Brain microvascular endothelial cell (primary cell): Measurements from ENCODE around the gene AMMECR1L.

Source experiments
- DNase-seq: peaks from one replicate; pipeline ENCODE4 v3.0.0-alpha.2; 2020
- H3K27ac ChIP-seq: fragments of 250-450 bp; sonication (Bioruptor Pico); 2 replicates; pipeline ENCODE4 v1.5.1; 2020; ENCODE audit warnings: mild to moderate bottlenecking, moderate library complexity
- H3K27me3 ChIP-seq: fragments of 250-450 bp; sonication (Bioruptor Pico); replicated peaks from 2 replicates; pipeline ENCODE4 v1.5.1; 2020; ENCODE audit warnings: mild to moderate bottlenecking
- H3K36me3 ChIP-seq: fragments of 250-450 bp; sonication (Bioruptor Pico); replicated peaks from 2 replicates; pipeline ENCODE4 v1.5.1; 2020; ENCODE audit warnings: mild to moderate bottlenecking
- H3K4me3 ChIP-seq: 2 replicates; pipeline ENCODE4 v1.5.1; 2011; ENCODE audit warnings: low read depth, mild to moderate bottlenecking, control low read depth, low read length, moderate library complexity
- in situ Hi-C: cut with HindIII; loops from 2 replicates; pipeline ENCODE4 v1.10.0; 2017; ENCODE audit warnings: low sequenced_read_pairs, low pct_ligation_motif_present
- TF ChIP-seq, protein P1 (sequence below): IDR thresholded peaks from 2 replicates; pipeline ENCODE4 v1.5.1; 2011; ENCODE audit warnings: low read depth, mild to moderate bottlenecking, moderate library complexity, low read length, control low read depth, inconsistent platforms; ENCODE audit errors: missing control alignments

Gene AMMECR1L

DNA sequence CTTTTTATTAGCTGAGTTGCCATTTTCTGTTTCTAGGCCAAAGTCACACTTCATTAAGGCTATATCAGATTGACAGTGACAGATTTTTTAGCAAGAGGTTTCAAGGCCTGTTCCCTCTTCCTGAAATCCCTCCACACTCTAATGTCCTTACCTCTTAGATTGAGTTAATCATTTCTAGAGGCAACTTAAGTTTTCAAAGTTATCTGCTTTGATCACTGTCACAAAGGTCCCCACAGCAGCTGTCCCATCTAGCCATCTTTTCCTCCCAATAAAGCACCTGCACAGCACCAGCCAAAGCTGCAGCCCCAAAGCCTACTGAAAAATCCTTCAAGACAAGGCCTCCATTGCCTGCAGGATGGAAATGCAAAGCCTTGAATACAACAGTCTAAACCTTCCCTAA, 13.4 kb downstream of the AMMECR1L start:
- DNase-seq, result no peak
- Histone ChIP-seq H3K27ac (no peak overlapping the region), H3K4me3 (no peak overlapping the region), H3K27me3 (no peaks in the 10 kb centered on the region), H3K36me3 (peaks cover 55% of the 10 kb centered on the region)
- TF ChIP-seq, protein P1, sequence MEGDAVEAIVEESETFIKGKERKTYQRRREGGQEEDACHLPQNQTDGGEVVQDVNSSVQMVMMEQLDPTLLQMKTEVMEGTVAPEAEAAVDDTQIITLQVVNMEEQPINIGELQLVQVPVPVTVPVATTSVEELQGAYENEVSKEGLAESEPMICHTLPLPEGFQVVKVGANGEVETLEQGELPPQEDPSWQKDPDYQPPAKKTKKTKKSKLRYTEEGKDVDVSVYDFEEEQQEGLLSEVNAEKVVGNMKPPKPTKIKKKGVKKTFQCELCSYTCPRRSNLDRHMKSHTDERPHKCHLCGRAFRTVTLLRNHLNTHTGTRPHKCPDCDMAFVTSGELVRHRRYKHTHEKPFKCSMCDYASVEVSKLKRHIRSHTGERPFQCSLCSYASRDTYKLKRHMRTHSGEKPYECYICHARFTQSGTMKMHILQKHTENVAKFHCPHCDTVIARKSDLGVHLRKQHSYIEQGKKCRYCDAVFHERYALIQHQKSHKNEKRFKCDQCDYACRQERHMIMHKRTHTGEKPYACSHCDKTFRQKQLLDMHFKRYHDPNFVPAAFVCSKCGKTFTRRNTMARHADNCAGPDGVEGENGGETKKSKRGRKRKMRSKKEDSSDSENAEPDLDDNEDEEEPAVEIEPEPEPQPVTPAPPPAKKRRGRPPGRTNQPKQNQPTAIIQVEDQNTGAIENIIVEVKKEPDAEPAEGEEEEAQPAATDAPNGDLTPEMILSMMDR, result no peak
- in situ Hi-C loops, result no loop called here

DNA sequence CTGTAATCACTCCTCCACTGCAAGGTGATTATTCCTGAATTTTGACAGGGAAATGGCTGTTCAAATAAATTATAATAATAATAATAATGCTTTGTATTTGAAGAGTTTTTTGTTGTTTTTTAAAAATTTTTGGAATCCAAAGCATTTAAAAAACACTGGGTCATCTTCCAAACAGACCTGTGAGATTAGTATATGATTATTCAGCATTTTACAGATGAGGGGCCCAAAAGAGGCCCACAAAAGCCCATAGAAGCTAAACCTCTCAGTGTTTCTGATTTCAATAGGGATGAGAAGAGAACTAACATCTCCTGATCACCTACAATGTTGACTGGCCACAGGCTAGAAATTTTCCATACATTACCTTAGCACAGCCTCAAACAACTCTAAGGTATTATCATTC, 19.8 kb downstream of the AMMECR1L start:
- H3K27ac ChIP-seq, result no peak overlapping the region
- DNase-seq, result no peak
- no peaks in the 10 kb centered on the region for H3K27me3 ChIP-seq
- H3K4me3 ChIP-seq, result no peak overlapping the region
- in situ Hi-C loops, result no loop called here
- peaks cover 71% of the 10 kb centered on the region for H3K36me3 ChIP-seq
- TF ChIP-seq, protein P1, result no peak

- in situ Hi-C loops, result no loop called here
- TF ChIP-seq, protein P1, result peak; percentile 14
- Histone ChIP-seq H3K27me3 (no peaks in the 10 kb centered on the region), H3K27ac (no peak overlapping the region), H3K4me3 (no peak overlapping the region), H3K36me3 (peaks cover 64% of the 10 kb centered on the region)
- DNase-seq, result no peak
Observed at GRCh38 chr2:127864877-127865276, 20.9 kb downstream of the AMMECR1L start.

DNA sequence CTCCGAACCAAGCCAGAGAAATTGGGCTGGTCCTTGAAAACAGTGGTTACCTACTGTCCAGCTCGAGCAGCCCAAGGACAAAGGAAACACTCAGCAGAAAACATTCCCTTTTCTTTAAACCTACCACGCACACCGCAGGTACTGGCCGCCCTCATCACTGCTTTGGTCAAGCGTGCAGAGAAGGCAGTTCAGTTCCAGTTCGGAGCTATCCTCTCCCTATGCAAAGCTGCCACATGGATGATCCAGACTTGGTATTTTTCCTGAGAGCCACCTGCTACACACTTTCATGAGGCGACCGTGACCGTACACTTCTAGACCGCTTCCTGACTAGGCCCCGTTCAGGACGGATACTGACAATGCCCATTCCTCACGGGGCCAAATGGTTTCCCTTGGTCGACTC, 23.5 kb downstream of the AMMECR1L start:
- in situ Hi-C loops, result no loop called here
- H3K27me3 ChIP-seq, result no peaks in the 10 kb centered on the region
- TF ChIP-seq, protein P1, result no peak
- no peak overlapping the region for H3K4me3 ChIP-seq
- peaks cover 39% of the 10 kb centered on the region for H3K36me3 ChIP-seq
- no peak for DNase-seq
- H3K27ac ChIP-seq, result no peak overlapping the region

DNA sequence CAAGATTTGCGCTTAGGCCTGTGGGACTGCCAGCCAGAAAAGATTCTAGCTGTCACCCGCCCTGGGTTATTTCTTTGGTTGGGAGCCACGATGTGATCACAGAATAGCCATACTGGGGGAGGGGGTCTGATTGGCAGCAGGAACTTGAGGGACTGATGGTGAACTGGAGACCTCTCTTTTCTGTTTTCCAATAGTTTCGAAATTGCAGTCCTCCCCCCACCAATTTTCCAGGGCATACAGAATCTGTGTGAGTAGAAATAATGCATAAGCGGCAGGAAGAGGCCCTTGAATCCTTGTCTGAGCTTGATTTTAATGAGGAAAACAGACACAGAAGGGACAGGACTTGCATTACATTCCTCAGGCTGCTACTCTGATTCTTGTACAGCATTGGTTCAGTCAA, 25.6 kb downstream of the AMMECR1L start:
- Histone ChIP-seq H3K27me3 (no peaks in the 10 kb centered on the region), H3K4me3 (no peak overlapping the region), H3K36me3 (peaks cover 20% of the 10 kb centered on the region), H3K27ac (no peak overlapping the region)
- in situ Hi-C loops, result no loop called here
- DNase-seq, result no peak
- TF ChIP-seq, protein P1, result no peak

DNA sequence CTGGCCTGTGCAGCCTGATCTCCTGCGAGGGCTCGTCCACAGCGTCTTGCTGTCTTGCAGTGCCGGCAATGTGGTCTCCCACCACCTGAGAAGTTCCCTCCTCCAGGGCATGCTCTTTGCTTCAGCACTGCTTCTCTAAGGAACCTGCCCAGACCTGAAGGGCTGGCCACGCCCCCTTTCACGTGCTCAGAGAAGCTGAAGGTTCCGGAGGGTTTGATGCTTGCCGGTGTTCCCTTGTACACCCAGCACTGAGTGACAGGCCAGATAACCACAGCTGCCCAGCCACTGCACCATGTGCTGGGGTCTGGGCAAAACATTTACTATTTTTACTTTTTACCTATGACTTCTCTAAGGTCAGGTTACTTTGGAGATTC, 26.1 kb downstream of the AMMECR1L start:
- in situ Hi-C loops, result no loop called here
- no peak for DNase-seq
- Histone ChIP-seq H3K36me3 (peaks cover 16% of the 10 kb centered on the region), H3K27me3 (no peaks in the 10 kb centered on the region), H3K4me3 (no peak overlapping the region), H3K27ac (no peak overlapping the region)
- TF ChIP-seq, protein P1, result no peak
